GM12878 (cell line): Measurements from ENCODE around the gene ANKRD62. TPM values are rescaled to one million over a fixed set of nuclear protein-coding genes. Genes with fewer than 3 reads are reported as not detected.

Experiments
- ATAC-seq: fragments of 200-7000 bp; cut with Tn5 transposase; 3 replicates; pipeline ENCODE4 v1.9.1; 2020; ENCODE audit warnings: mild to moderate bottlenecking, moderate library complexity
- BruUV-seq: library from RNA; stranded (reverse); fragments of 400-500 nt; replicated peaks from 2 replicates; lab custom pipeline; 2021; lab: Mats Ljungman, UMichigan
- CTCF ChIA-PET: fragments of 300-600 bp; sonication (Branson Sonifier 250); formaldehyde crosslinking; extraction: SDS; loops from one replicate; lab custom pipeline; 2021; ENCODE audit warnings: inconsistent platforms; lab: Yijun Ruan, JAX
- POLR2A ChIA-PET: fragments of 350-600 bp; formaldehyde crosslinking; extraction: SDS; loops from one replicate; lab custom pipeline; 2021; ENCODE audit warnings: inconsistent platforms; lab: Charles Lee
- RAD21 ChIA-PET: fragments of 300-600 bp; sonication (Branson Sonifier 250); formaldehyde crosslinking; loops from one replicate; lab custom pipeline; 2023; ENCODE audit warnings: antibody characterized with exemption; ENCODE audit not compliant: unreplicated experiment; lab: Charles Lee
- SMC1A ChIA-PET: fragments of 300-600 bp; sonication (Branson Sonifier 250); formaldehyde crosslinking; loops from one replicate; lab custom pipeline; 2023; ENCODE audit not compliant: unreplicated experiment, uncharacterized antibody; lab: Charles Lee
- DNase-seq: peaks from one replicate; pipeline ENCODE4 v3.0.0-alpha.2; 2011; ENCODE audit warnings: low read depth, low spot score
- FAIRE-seq: peaks from 3 replicates; lab custom pipeline; 2011; peaks lifted over from hg19 to GRCh38; lab: Jason Lieb, UNC
- H2AFZ ChIP-seq: 2 replicates; pipeline ENCODE4 v1.6.0; 2011; ENCODE audit warnings: low read depth, low read length, control low read depth; ENCODE audit not compliant: control insufficient read depth
- H3K27ac ChIP-seq: 2 replicates; pipeline ENCODE4 v1.5.1; 2011; ENCODE audit warnings: control low read depth; ENCODE audit not compliant: control insufficient read depth, insufficient read depth
- H3K27me3 ChIP-seq, 2 experiments: replicated peaks in 1 of 2; 2 replicates each; pipeline versions ENCODE4 v1.6.0 to v1.6.1; 2011; ENCODE audit warnings: low read length in 1 of 2; ENCODE audit not compliant: control insufficient read depth in 2 of 2, insufficient read depth in 2 of 2
- H3K36me3 ChIP-seq, 2 experiments: 2 replicates each; pipeline ENCODE4 v1.5.1; 2011; ENCODE audit warnings: low read length in 1 of 2; ENCODE audit not compliant: control insufficient read depth in 2 of 2, insufficient read depth in 2 of 2
- H3K4me1 ChIP-seq: 2 replicates; pipeline ENCODE4 v1.6.1; 2011; ENCODE audit warnings: mild to moderate bottlenecking, low read length, moderate library complexity, mixed read lengths; ENCODE audit not compliant: control insufficient read depth, insufficient read depth
- H3K4me2 ChIP-seq: 2 replicates; pipeline ENCODE4 v1.6.0; 2011; ENCODE audit warnings: control low read depth; ENCODE audit not compliant: control insufficient read depth, insufficient read depth
- H3K4me3 ChIP-seq: fragments of 200-600 bp; sonication (generic); 2 replicates; pipeline ENCODE4 v1.5.1; 2016
- H3K79me2 ChIP-seq: 2 replicates; pipeline ENCODE4 v1.6.0; 2011; ENCODE audit warnings: low read length; ENCODE audit not compliant: control insufficient read depth, insufficient read depth
- H3K9ac ChIP-seq: 2 replicates; pipeline ENCODE4 v1.8.0; 2011; ENCODE audit warnings: low read length, control low read depth, mixed read lengths; ENCODE audit not compliant: control insufficient read depth, insufficient read depth
- H3K9me3 ChIP-seq: replicated peaks from 3 replicates; pipeline ENCODE4 v1.5.1; 2011; ENCODE audit warnings: mild to moderate bottlenecking, low read length; ENCODE audit not compliant: control insufficient read depth, insufficient read depth
- H4K20me1 ChIP-seq: 2 replicates; pipeline ENCODE4 v1.6.0; 2011; ENCODE audit not compliant: control insufficient read depth, insufficient read depth
- IRF4 ChIP-seq: IDR thresholded peaks from 2 replicates; pipeline ENCODE4 v1.6.1; 2011; ENCODE audit warnings: low read depth, low read length
- NBN ChIP-seq: fragments of 450-650 bp; IDR thresholded peaks from 2 replicates; pipeline ENCODE4 v1.6.1; 2016
- NKRF ChIP-seq: fragments of 450-650 bp; conservative IDR thresholded peaks from 2 replicates; pipeline ENCODE4 v1.6.1; 2017; ENCODE audit warnings: mild to moderate bottlenecking, moderate library complexity
- NR2F1 ChIP-seq: fragments of 450-650 bp; conservative IDR thresholded peaks from 2 replicates; pipeline ENCODE4 v1.6.1; 2017; ENCODE audit warnings: mild to moderate bottlenecking
- PAX5 ChIP-seq: IDR thresholded peaks from 2 replicates; pipeline ENCODE4 v1.6.1; 2011; ENCODE audit warnings: low read depth, low read length, borderline replicate concordance
- PKNOX1 ChIP-seq: fragments of 450-650 bp; IDR thresholded peaks from 2 replicates; pipeline ENCODE4 v1.6.1; 2016; ENCODE audit warnings: mild to moderate bottlenecking
- TAF1 ChIP-seq: IDR thresholded peaks from 2 replicates; pipeline ENCODE4 v1.6.1; 2011; ENCODE audit warnings: mild to moderate bottlenecking, low read depth, low read length, borderline replicate concordance
- WGBS: methylation state at CpG from one replicate; pipeline ENCODE4 v1.1.6; 2016; ENCODE audit warnings: low lambda C conversion rate; ENCODE audit not compliant: insufficient replicate concordance, insufficient coverage; ENCODE audit errors: missing lambda C conversion rate; 5-methylcytosine and 5-hydroxymethylcytosine counted together
- in situ Hi-C: fragments of 300-500 bp; cut with MboI; formaldehyde crosslinking; loops from 9 replicates; pipeline ENCODE4 v1.14.3; 2018; ENCODE audit warnings: mixed read lengths
- intact Hi-C: fragments of 100-400 bp; cut with micrococcal nuclease; formaldehyde crosslinking; loops from one replicate; pipeline ENCODE4 v1.14.2; 2022; ENCODE audit not compliant: unreplicated experiment
- polyA plus RNA-seq, 11 experiments: library from polyadenylated mRNA; depleted of rRNA in 4 of 11; unstranded in 6 of 11; stranded (reverse) in 5 of 11; fragments of >200 nt; fragmentation: Nextera tagmentation in 4 of 11; fragmentation: Illumina TruSeq in 1 of 11; extraction: Ambion mirVana in 4 of 11; extraction: Trizol in 1 of 11; gene quantifications; 1 replicate in 1 of 11; 2 replicates in 10 of 11; pipeline versions ENCODE4 v1.2.1 to v1.2.3, GENCODE V29; 2011 to 2016; ENCODE audit warnings: inconsistent platforms in 2 of 11, missing spikeins in 2 of 11, low read depth in 1 of 11
- total RNA-seq, 4 experiments: library from RNA; depleted of rRNA in 3 of 4; stranded (reverse); fragments of >200 nt in 3 of 4; fragmentation: Illumina TruSeq in 1 of 4; extraction: Trizol in 1 of 4; gene quantifications; 2 replicates each; pipeline versions ENCODE4 v1.2.1 to v1.2.3, GENCODE V29; 2013 to 2021
- TF ChIP-seq, protein P1 (sequence below): IDR thresholded peaks from 2 replicates; pipeline ENCODE4 v1.6.1; 2012; ENCODE audit warnings: mild to moderate bottlenecking, low read depth, low read length
- TF ChIP-seq, protein P2 (sequence below): fragments of 450-650 bp; IDR thresholded peaks from 2 replicates; pipeline ENCODE4 v1.6.1; 2017; ENCODE audit warnings: mild to moderate bottlenecking

ANKRD62 gene
- total and polyA plus RNA-seq, 10 of the 15 experiments (the other 5 are each of a cell fraction or from before 2014, with no cell fraction given): not detected

- TF ChIP-seq, protein P1, sequence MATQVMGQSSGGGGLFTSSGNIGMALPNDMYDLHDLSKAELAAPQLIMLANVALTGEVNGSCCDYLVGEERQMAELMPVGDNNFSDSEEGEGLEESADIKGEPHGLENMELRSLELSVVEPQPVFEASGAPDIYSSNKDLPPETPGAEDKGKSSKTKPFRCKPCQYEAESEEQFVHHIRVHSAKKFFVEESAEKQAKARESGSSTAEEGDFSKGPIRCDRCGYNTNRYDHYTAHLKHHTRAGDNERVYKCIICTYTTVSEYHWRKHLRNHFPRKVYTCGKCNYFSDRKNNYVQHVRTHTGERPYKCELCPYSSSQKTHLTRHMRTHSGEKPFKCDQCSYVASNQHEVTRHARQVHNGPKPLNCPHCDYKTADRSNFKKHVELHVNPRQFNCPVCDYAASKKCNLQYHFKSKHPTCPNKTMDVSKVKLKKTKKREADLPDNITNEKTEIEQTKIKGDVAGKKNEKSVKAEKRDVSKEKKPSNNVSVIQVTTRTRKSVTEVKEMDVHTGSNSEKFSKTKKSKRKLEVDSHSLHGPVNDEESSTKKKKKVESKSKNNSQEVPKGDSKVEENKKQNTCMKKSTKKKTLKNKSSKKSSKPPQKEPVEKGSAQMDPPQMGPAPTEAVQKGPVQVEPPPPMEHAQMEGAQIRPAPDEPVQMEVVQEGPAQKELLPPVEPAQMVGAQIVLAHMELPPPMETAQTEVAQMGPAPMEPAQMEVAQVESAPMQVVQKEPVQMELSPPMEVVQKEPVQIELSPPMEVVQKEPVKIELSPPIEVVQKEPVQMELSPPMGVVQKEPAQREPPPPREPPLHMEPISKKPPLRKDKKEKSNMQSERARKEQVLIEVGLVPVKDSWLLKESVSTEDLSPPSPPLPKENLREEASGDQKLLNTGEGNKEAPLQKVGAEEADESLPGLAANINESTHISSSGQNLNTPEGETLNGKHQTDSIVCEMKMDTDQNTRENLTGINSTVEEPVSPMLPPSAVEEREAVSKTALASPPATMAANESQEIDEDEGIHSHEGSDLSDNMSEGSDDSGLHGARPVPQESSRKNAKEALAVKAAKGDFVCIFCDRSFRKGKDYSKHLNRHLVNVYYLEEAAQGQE: no peak
- TF ChIP-seq, all 136 proteins: peak for 0
Observed at GRCh38 chr18:12066910-12067511, 26.6 kb upstream of the ANKRD62 start (continued).

DNA sequence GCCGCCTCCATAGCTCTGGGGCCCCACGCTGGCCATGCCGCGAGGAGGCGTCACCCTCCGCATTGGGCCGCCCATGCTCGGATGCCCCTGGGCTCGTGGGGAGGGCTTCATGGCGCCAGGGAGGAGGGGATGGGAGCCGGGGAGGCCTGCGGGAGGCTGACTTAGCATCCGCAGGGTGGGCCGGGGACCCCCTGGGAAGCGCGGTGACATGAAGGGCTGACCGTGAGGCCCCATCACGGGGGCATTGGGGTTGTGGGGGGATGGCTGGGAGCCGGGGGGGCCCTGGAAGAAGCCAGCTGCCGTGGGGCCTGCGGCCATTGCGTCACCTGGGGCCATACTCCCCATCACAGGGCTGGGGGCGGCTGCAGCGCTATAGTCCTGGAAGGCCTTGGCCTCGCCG is 26.0 kb upstream of the ANKRD62 start:
- Histone ChIP-seq H3K36me3 (no peaks in the 10 kb centered on the region), H3K79me2 (no peaks in the 10 kb centered on the region), H3K27me3 (no peaks in the 10 kb centered on the region; a peak in 1 of 4 replicates), H3K27ac (no peak overlapping the region), H2AFZ (no peak overlapping the region), H3K9me3 (no peaks in the 10 kb centered on the region), H3K9ac (no peak overlapping the region), H3K4me3 (no peak overlapping the region), H3K4me1 (no peaks in the 10 kb centered on the region), H4K20me1 (no peaks in the 10 kb centered on the region), H3K4me2 (no peak overlapping the region)
- intact Hi-C loops (no loop called here), in situ Hi-C loops (no loop called here)
- DNase-seq (no peak), FAIRE-seq (no peak), ATAC-seq (no peak)
- SMC1A ChIA-PET: no interaction called here
- WGBS: 76% methylated on average over 23 of the region's 26 CpGs
- RAD21 ChIA-PET: no interaction called here
- CTCF ChIA-PET: no interaction called here
- POLR2A ChIA-PET: no interaction called here
- BruUV-seq: no TSS peak
- no peak for TF ChIP-seq TAF1
- no peak for TF ChIP-seq NBN
- TF ChIP-seq PKNOX1: no peak
- no peak for TF ChIP-seq PAX5
- no peak for TF ChIP-seq IRF4
- TF ChIP-seq NR2F1: no peak
- no peak for TF ChIP-seq NKRF
- TF ChIP-seq, protein P2, sequence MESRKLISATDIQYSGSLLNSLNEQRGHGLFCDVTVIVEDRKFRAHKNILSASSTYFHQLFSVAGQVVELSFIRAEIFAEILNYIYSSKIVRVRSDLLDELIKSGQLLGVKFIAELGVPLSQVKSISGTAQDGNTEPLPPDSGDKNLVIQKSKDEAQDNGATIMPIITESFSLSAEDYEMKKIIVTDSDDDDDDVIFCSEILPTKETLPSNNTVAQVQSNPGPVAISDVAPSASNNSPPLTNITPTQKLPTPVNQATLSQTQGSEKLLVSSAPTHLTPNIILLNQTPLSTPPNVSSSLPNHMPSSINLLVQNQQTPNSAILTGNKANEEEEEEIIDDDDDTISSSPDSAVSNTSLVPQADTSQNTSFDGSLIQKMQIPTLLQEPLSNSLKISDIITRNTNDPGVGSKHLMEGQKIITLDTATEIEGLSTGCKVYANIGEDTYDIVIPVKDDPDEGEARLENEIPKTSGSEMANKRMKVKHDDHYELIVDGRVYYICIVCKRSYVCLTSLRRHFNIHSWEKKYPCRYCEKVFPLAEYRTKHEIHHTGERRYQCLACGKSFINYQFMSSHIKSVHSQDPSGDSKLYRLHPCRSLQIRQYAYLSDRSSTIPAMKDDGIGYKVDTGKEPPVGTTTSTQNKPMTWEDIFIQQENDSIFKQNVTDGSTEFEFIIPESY: no peak
- TF ChIP-seq, protein P1: no peak
